HepG2 (cell line): ENCODE results near the gene MAPK6. TPM values are rescaled to one million over a fixed set of nuclear protein-coding genes. Genes with fewer than 3 reads are reported as not detected.

Source experiments
- ATAC-seq: fragments of 200-7000 bp; cut with Tn5 transposase; 3 replicates; pipeline ENCODE4 v1.9.1; 2020; ENCODE audit warnings: mild to moderate bottlenecking, moderate library complexity
- BruUV-seq: library from RNA; stranded (reverse); fragments of 400-500 nt; replicated peaks from 2 replicates; lab custom pipeline; 2021; lab: Mats Ljungman, UMichigan
- CTCF ChIA-PET: fragments of 300-600 bp; formaldehyde crosslinking; extraction: SDS; loops from one replicate; lab custom pipeline; 2021; ENCODE audit warnings: low total read pairs, inconsistent platforms, low intra/inter-chr PET ratio; lab: Yijun Ruan, JAX
- POLR2A ChIA-PET: fragments of 350-600 bp; sonication (Branson Sonifier 250); formaldehyde crosslinking; loops from one replicate; lab custom pipeline; 2020; ENCODE audit warnings: antibody characterized with exemption, inconsistent platforms; lab: Yijun Ruan, JAX
- DNase-seq: peaks from one replicate; pipeline ENCODE4 v3.0.0-alpha.2; 2015; ENCODE audit warnings: low spot score
- FAIRE-seq: peaks from 3 replicates; lab custom pipeline; 2011; peaks lifted over from hg19 to GRCh38; lab: Jason Lieb, UNC
- H2AFZ ChIP-seq: one replicate; pipeline ENCODE4 v1.6.1; 2011; ENCODE audit warnings: low read length, inconsistent platforms
- H3K27ac ChIP-seq: fragments of 300-600 bp; 3 replicates; pipeline ENCODE4 v1.8.0; 2011; ENCODE audit warnings: mixed run types, mild to moderate bottlenecking, mixed read lengths, low read length, inconsistent platforms; ENCODE audit not compliant: insufficient read depth; ENCODE audit errors: extremely low read length
- H3K27me3 ChIP-seq, 2 experiments: fragments of 200-600 bp in 1 of 2; 2 replicates in 1 of 2; 3 replicates in 1 of 2; pipeline versions ENCODE4 v1.6.0 to v1.8.0; 2011; ENCODE audit warnings: low read length in 2 of 2, mild to moderate bottlenecking in 2 of 2, moderate library complexity in 2 of 2, inconsistent platforms in 1 of 2; ENCODE audit not compliant: insufficient read depth in 2 of 2, control insufficient read depth in 1 of 2
- H3K36me3 ChIP-seq, 2 experiments: fragments of 200-600 bp in 1 of 2; replicated peaks in 1 of 2; 2 replicates in 1 of 2; 3 replicates in 1 of 2; pipeline versions ENCODE4 v1.5.1 to v1.8.0; 2011; ENCODE audit warnings: low read length in 2 of 2, inconsistent platforms in 1 of 2; ENCODE audit not compliant: insufficient read depth in 2 of 2, control insufficient read depth in 1 of 2
- H3K4me1 ChIP-seq: 2 replicates; pipeline ENCODE4 v1.5.1; 2012; ENCODE audit warnings: low read length, inconsistent platforms; ENCODE audit not compliant: insufficient read depth
- H3K4me2 ChIP-seq: 2 replicates; pipeline ENCODE4 v1.6.0; 2011; ENCODE audit warnings: low read depth, low read length, inconsistent platforms
- H3K4me3 ChIP-seq, 3 experiments: fragments of 200-600 bp in 1 of 3; sonication (generic), shearing (Covaris generic) in 1 of 3; replicated peaks in 1 of 3; 2 replicates each; pipeline ENCODE4 v1.5.1; 2011 to 2016; ENCODE audit warnings: low read length in 3 of 3, inconsistent platforms in 2 of 3, low read depth in 2 of 3, mild to moderate bottlenecking in 2 of 3, control low read depth in 1 of 3, mixed read lengths in 1 of 3; ENCODE audit not compliant: insufficient read depth in 1 of 3
- H3K79me2 ChIP-seq: one replicate; pipeline ENCODE4 v1.6.1; 2011; ENCODE audit warnings: low read length, inconsistent platforms; ENCODE audit not compliant: insufficient read depth
- H3K9ac ChIP-seq: 2 replicates; pipeline ENCODE4 v1.6.0; 2011; ENCODE audit warnings: mild to moderate bottlenecking, low read depth, low read length, inconsistent platforms; ENCODE audit not compliant: insufficient read depth
- H3K9me3 ChIP-seq: 2 replicates; pipeline ENCODE4 v1.5.1; 2012; ENCODE audit warnings: mild to moderate bottlenecking, low read length
- H4K20me1 ChIP-seq: 2 replicates; pipeline ENCODE4 v1.6.0; 2011; ENCODE audit warnings: inconsistent platforms, mild to moderate bottlenecking, low read length, moderate library complexity; ENCODE audit not compliant: insufficient read depth
- ARHGAP35 ChIP-seq: sonication (generic); formaldehyde crosslinking; IDR thresholded peaks from 2 replicates; pipeline ENCODE4 v1.9.0; 2022; ENCODE audit warnings: mild to moderate bottlenecking, inconsistent platforms, moderate library complexity, missing genetic modification reagents, borderline replicate concordance
- ASH2L ChIP-seq: fragments of 300-600, 200-600 bp; sonication (generic); IDR thresholded peaks from 2 replicates; pipeline ENCODE4 v1.7.0; 2017; ENCODE audit warnings: low read depth, mild to moderate bottlenecking, moderate library complexity, mixed read lengths, low read length; ENCODE audit not compliant: insufficient read length
- CBX5 ChIP-seq: sonication (generic); formaldehyde crosslinking; IDR thresholded peaks from 2 replicates; pipeline ENCODE4 v1.4.0; 2020; ENCODE audit warnings: missing genetic modification reagents, borderline replicate concordance
- FOXA1 ChIP-seq, 2 experiments: fragments of 450-650 bp in 1 of 2; sonication (generic) in 1 of 2; formaldehyde crosslinking in 1 of 2; IDR thresholded peaks; 2 replicates each; pipeline versions ENCODE4 v1.4.0 to v1.6.1; 2016 to 2020; ENCODE audit warnings: missing genetic modification reagents in 1 of 2
- GFI1 ChIP-seq: sonication (generic); formaldehyde crosslinking; IDR thresholded peaks from 2 replicates; pipeline ENCODE4 v1.5.0; 2020; ENCODE audit warnings: missing genetic modification reagents, mild to moderate bottlenecking, borderline replicate concordance
- HHEX ChIP-seq: IDR thresholded peaks from 2 replicates; pipeline ENCODE4 v1.6.1; 2016; ENCODE audit warnings: control low read depth
- HMG20A ChIP-seq: IDR thresholded peaks from 2 replicates; pipeline ENCODE4 v1.6.1; 2016; ENCODE audit warnings: borderline replicate concordance
- HNF4G ChIP-seq, 2 experiments: sonication (generic) in 1 of 2; formaldehyde crosslinking in 1 of 2; IDR thresholded peaks; 2 replicates each; pipeline versions ENCODE4 v1.4.0 to v1.6.1; 2011 to 2020; ENCODE audit warnings: borderline replicate concordance in 2 of 2, low read depth in 2 of 2, mild to moderate bottlenecking in 2 of 2, low read length in 1 of 2, missing genetic modification reagents in 1 of 2, moderate library complexity in 1 of 2
- KAT7 ChIP-seq: IDR thresholded peaks from 2 replicates; pipeline ENCODE4 v1.6.1; 2018; ENCODE audit warnings: borderline replicate concordance, missing compliant biosample characterization
- MIER2 ChIP-seq: IDR thresholded peaks from 2 replicates; pipeline ENCODE4 v1.6.1; 2016; ENCODE audit warnings: missing biosample characterization, missing genetic modification reagents
- MXD4 ChIP-seq: IDR thresholded peaks from 2 replicates; pipeline ENCODE4 v1.6.1; 2016; ENCODE audit warnings: mild to moderate bottlenecking, missing biosample characterization, missing genetic modification reagents
- POGK ChIP-seq: sonication (generic); formaldehyde crosslinking; conservative IDR thresholded peaks from 2 replicates; pipeline ENCODE4 v1.8.0; 2022; ENCODE audit warnings: mild to moderate bottlenecking, moderate library complexity, missing genetic modification reagents
- RXRA ChIP-seq: sonication (generic); formaldehyde crosslinking; IDR thresholded peaks from 2 replicates; pipeline ENCODE4 v1.5.1; 2020; ENCODE audit warnings: missing genetic modification reagents
- RXRB ChIP-seq: IDR thresholded peaks from 2 replicates; pipeline ENCODE4 v1.6.1; 2016; ENCODE audit warnings: borderline replicate concordance, missing genetic modification reagents, missing compliant biosample characterization
- SOX6 ChIP-seq, 2 experiments: fragments of 450-650 bp in 1 of 2; sonication (generic) in 1 of 2; formaldehyde crosslinking in 1 of 2; IDR thresholded peaks; 2 replicates each; pipeline versions ENCODE4 v1.4.0 to v1.6.1; 2017 to 2020; ENCODE audit warnings: antibody characterized with exemption in 1 of 2, mild to moderate bottlenecking in 1 of 2, missing genetic modification reagents in 1 of 2
- ZFP91 ChIP-seq: sonication (generic); formaldehyde crosslinking; IDR thresholded peaks from 2 replicates; pipeline ENCODE4 v1.9.0; 2022; ENCODE audit warnings: missing genetic modification reagents, mild to moderate bottlenecking, borderline replicate concordance
- ZNF513 ChIP-seq: sonication (generic); formaldehyde crosslinking; conservative IDR thresholded peaks from 2 replicates; pipeline ENCODE4 v1.5.0; 2020; ENCODE audit warnings: missing genetic modification reagents
- WGBS: methylation state at CpG from one replicate; pipeline ENCODE4 v1.1.6; 2017; ENCODE audit warnings: low lambda C conversion rate; 5-methylcytosine and 5-hydroxymethylcytosine counted together
- in situ Hi-C: cut with HindIII; loops from 2 replicates; pipeline ENCODE4 v1.10.0; 2017; ENCODE audit warnings: low pct_unique_long_range_greater_than_20kb; ENCODE audit not compliant: extremely low pct_ligation_motif_present
- intact Hi-C: fragments of 100-400 bp; cut with micrococcal nuclease; formaldehyde crosslinking; loops from one replicate; pipeline ENCODE4 v1.10.0; 2022; ENCODE audit not compliant: unreplicated experiment
- polyA plus RNA-seq, 8 experiments: library from polyadenylated mRNA; depleted of rRNA in 3 of 8; stranded (reverse) in 7 of 8; unstranded in 1 of 8; fragments of >200 nt; fragmentation: Illumina TruSeq in 4 of 8; extraction: Trizol in 4 of 8; gene quantifications; 2 replicates each; pipeline versions ENCODE4 v1.2.1 to v1.2.3, GENCODE V29; 2011 to 2016; ENCODE audit warnings: low read depth in 4 of 8, missing spikeins in 1 of 8, mixed read lengths in 1 of 8; ENCODE audit not compliant: insufficient read depth in 1 of 8
- total RNA-seq, 5 experiments: library from RNA; depleted of rRNA; stranded (reverse); fragments of >200 nt; fragmentation: Illumina TruSeq; extraction: Trizol; gene quantifications; 2 replicates each; pipeline ENCODE4 v1.2.3, GENCODE V29; 2016; ENCODE audit warnings: low read depth in 1 of 5

The MAPK6 gene
- total and polyA plus RNA-seq, 2 of the 13 experiments (the other 11 are each of a cell fraction or from before 2014, with no cell fraction given): 89.5 to 99.7 TPM

GRCh38 chr15:52069559-52069958 is 50.5 kb downstream of the MAPK6 start:
- no peaks in the 10 kb centered on the region for H3K79me2 ChIP-seq
- H2AFZ ChIP-seq: no peak overlapping the region
- no peaks in the 10 kb centered on the region for H3K9me3 ChIP-seq
- H3K27me3 ChIP-seq: no peaks in the 10 kb centered on the region
- ChIA-PET POLR2A (interaction anchor here (1.0 to 2.0 kb wide), 5 partner anchors 9 to 98 kb away, joined by 3 to 14 read pairs (median 5); partner anchors contain the start of genes LEO1 and MAPK6), CTCF (no interaction called here)
- H3K4me1 ChIP-seq: peaks cover 61% of the 10 kb centered on the region
- no peak overlapping the region for H3K9ac ChIP-seq
- peak overlapping the region; percentile 12 for H3K27ac ChIP-seq
- WGBS: 12% methylated on average over 3 of the region's 5 CpGs
- BruUV-seq: no TSS peak
- in situ Hi-C loops: no loop called here
- H3K4me3 ChIP-seq: peak overlapping the region in 1 of 3 experiments; percentile 19; a peak in 1 of 6 replicates
- H3K36me3 ChIP-seq: no peaks in the 10 kb centered on the region
- FAIRE-seq: peak; percentile 85
- DNase-seq: peak; percentile 57
- H4K20me1 ChIP-seq: no peaks in the 10 kb centered on the region
- H3K4me2 ChIP-seq: peak overlapping the region; percentile 52
- intact Hi-C loops: no loop called here
- ATAC-seq: peak; percentile 76
- no peak for TF ChIP-seq MIER2
- 0 out of 2 replicates have a peak, but pooled peaks have one; percentile 14 for TF ChIP-seq HMG20A (CRISPR knock-in tag)
- TF ChIP-seq ZFP91: no peak
- TF ChIP-seq ARHGAP35: no peak
- no peak for TF ChIP-seq SOX6 (IDR thresholded peaks at IDR 0.05)
- 0 out of 2 replicates have a peak, but pooled peaks have one; percentile 14 for TF ChIP-seq SOX6 (CRISPR knock-in tag; IDR thresholded peaks at IDR 0.05)
- TF ChIP-seq GFI1 (CRISPR knock-in tag): peak; percentile 36; the same call in 1 of the 2 replicates
- TF ChIP-seq HHEX: no peak
- no peak for TF ChIP-seq KAT7 (CRISPR knock-in tag)
- TF ChIP-seq RXRB (CRISPR knock-in tag): no peak
- TF ChIP-seq POGK (CRISPR knock-in tag): peak; percentile 64; the same call in 1 of the 2 replicates
- TF ChIP-seq RXRA (CRISPR knock-in tag): peak; percentile 43; the same call in 1 of the 2 replicates
- TF ChIP-seq FOXA1 (IDR thresholded peaks at IDR 0.05): no peak
- 0 out of 2 replicates have a peak, but pooled peaks have one; percentile 21 for TF ChIP-seq FOXA1 (CRISPR knock-in tag; IDR thresholded peaks at IDR 0.05)
- TF ChIP-seq MXD4: 0 out of 2 replicates have a peak, but pooled peaks have one; percentile 31
- 0 out of 2 replicates have a peak, but pooled peaks have one; percentile 29 for TF ChIP-seq CBX5 (CRISPR knock-in tag)
- peak; percentile 32; the same call in 1 of the 2 replicates for TF ChIP-seq HNF4G (IDR thresholded peaks at IDR 0.05; ENCODE audit: borderline replicate concordance, low read depth, low read length)
- no peak for TF ChIP-seq HNF4G (CRISPR knock-in tag; IDR thresholded peaks at IDR 0.05; ENCODE audit: borderline replicate concordance, low read depth)
- no peak for TF ChIP-seq ZNF513
- peak; percentile 25 for TF ChIP-seq ASH2L
